Frontal cortex (tissue), 4 donors: ENCODE results near the gene APOBEC3G. TPM values are rescaled to one million over a fixed set of nuclear protein-coding genes. Genes with fewer than 3 reads are reported as not detected.
"Not testable (repeated sequence)": the region's sequence is repeated elsewhere in the genome, so short reads cannot be mapped to it uniquely, and the experiment has no call there.

Experiments
- DNase-seq, 2 donors: peaks; one replicate each; pipeline ENCODE4 v3.0.0; 2012; ENCODE audit warnings: low spot score in 2 of 2
- FAIRE-seq: peaks from 2 replicates; lab custom pipeline; 2012; peaks lifted over from hg19 to GRCh38; lab: Jason Lieb, UNC
- total RNA-seq: library from RNA; depleted of rRNA; stranded (reverse); fragments of >200 nt; gene quantifications from one replicate; pipeline ENCODE4 v1.2.3, GENCODE V29; 2014
- donor health status: control.
- donor health status: control.
- donor health status: control.

APOBEC3G gene
- total RNA-seq, 1 donor from 2014 or later = 0.41 TPM

DNA sequence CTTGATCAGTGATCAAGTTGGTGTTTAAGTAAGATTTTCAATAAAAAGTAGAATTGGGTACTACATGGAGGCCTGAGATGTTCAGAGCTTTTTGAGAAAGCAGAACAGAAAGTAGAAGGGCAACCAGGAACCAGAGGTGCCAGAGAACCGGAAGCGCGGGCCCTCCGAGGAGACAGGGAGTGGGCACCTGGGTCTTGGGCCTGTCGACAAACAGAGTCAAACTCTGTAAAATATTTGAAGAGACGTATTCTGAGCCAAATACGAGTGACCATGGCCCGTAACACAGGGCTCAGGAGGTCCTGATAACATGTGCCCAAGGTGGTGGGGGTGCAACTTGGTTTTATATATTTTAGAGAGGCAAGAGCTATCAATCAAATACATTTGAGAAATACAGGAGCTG lies 13.2 kb upstream of the APOBEC3G start:
- FAIRE-seq, DNase-seq: not testable (repeated sequence)

DNA sequence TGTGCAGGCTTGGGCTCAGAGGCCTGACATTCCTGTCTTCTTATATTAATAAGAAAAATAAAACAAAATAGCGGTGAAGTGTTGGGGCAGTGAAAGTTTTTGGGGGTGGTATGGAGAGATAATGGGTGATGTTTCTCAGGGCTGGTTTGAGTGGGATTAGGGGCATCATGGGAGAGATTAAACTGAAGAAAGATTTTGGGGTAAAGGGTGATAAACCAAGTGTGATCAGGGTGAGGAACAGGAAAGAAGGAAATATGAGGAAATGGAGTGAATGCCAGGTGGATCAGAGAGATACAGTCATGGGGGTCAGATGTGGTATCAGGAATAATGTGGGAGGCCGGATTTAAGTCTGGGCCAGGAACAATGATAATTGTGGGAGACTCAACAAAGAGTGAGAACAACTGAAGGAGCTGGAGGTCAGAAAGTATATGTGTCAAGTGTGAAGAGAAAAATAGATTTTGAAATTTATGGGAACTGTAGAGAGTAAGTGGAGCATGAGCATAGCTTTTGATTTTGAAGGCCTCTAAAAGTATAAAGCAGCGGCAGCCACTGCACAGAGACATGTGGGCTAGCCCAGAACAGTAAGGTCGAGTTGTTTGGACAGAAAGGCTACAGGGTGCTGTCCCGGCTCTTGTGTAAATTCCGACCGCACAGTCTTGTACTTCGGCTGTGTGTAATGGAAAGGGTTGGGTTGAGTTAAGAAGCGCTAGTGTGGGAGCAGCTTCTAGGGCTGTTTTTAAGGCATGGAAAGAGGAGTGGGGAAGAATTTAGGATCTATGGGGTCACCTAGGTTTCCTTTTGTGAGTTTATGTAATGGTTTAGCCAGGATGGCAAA lies 10.4 kb upstream of the APOBEC3G start:
- DNase-seq, FAIRE-seq: not testable (repeated sequence)

DNA sequence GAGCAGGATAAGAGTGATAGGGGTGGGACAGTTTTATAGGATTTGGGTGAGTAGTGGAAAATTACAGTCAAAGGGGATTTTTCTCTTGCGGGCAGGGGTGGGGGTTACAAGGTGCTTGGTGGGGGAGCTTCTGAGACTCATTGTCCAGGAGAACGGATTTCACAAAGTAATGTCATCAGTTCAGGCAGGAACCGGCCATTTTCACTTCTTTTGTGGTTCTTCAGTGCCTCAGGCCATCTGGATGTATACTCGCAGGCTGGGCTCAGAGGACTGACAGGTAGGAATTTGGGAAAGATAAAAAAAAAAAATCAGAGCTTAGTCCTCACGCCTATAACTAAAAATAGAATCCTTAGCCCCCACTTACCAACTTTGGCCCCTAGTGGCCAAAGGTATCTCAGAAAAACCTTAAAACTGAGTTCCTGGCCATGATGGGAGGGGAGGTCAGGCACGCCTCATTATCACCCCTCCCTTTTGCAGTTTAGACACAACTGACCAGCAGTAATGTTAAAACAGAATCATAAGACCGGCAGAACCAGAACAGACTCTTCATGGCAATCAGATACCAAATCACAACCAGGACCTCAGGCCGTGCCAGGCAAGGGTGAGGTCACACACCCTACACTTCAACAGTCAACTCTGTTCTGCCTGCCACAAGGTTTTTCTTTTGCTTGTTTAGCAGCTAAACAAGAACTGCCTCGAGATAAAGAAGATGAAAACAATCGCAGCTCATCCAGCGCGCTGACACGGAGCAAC lies 8.9 kb upstream of the APOBEC3G start:
- DNase-seq = no peak
- no peak for FAIRE-seq

DNA sequence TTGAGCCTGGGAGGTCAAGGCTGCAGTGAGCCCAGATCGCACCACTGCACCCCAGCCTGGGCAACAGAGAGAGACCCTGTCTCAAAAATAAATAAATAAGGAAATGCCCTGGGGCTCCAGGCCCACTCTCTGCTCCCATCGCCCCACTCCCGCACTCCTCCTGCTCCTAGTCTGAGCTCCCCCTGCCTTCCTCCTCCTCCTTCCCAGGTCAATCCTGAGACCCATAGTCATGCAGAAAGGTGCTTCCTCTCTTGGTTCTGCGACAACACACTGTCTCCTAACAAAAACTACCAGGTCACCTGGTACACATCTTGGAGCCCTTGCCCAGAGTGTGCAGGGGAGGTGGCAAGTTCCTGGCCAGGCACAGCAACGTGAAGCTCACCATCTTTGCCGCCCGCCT lies 6.9 kb upstream of the APOBEC3G start:
- FAIRE-seq (no peak), DNase-seq (no peak)

DNA sequence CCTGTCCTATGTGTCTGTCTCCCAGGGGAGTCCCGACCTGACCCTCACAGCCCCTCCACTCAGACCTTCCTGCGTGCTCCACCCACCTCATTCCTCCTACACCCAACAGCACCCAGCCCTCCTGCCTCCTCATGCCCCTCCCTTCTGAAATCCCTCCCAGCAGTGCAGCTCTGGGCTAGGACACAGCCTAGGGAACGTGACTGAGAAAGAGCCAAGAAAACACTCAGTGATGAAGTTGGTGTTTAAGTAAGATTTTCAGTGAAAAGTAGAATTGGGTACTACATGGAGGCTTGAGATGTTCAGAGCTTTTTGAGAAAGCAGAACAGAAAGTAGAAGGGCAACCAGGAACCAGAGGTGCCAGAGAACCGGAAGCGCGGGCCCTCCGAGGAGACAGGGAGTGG lies 4.5 kb upstream of the APOBEC3G start:
- DNase-seq, FAIRE-seq: not testable (repeated sequence)

DNA sequence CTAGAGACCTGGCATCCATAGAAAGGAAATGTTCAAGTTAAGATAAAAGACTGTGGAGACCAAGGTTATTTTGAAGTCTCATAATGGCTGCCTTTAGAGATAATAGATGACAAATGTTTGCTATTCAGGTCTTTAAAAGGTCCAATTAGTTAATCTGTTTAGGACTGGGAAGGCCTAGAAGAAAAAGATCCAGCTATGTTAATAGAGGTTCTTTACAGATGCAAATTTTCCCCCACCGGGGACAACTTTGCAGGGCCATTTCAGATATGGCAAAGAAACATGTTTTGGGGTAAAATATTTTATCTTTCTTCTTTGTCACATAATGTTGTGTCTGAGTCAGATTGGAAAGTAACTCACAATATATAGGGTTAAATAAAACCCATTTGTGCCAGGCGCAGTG lies 3.1 kb upstream of the APOBEC3G start:
- no peak for DNase-seq
- FAIRE-seq = no peak

DNA sequence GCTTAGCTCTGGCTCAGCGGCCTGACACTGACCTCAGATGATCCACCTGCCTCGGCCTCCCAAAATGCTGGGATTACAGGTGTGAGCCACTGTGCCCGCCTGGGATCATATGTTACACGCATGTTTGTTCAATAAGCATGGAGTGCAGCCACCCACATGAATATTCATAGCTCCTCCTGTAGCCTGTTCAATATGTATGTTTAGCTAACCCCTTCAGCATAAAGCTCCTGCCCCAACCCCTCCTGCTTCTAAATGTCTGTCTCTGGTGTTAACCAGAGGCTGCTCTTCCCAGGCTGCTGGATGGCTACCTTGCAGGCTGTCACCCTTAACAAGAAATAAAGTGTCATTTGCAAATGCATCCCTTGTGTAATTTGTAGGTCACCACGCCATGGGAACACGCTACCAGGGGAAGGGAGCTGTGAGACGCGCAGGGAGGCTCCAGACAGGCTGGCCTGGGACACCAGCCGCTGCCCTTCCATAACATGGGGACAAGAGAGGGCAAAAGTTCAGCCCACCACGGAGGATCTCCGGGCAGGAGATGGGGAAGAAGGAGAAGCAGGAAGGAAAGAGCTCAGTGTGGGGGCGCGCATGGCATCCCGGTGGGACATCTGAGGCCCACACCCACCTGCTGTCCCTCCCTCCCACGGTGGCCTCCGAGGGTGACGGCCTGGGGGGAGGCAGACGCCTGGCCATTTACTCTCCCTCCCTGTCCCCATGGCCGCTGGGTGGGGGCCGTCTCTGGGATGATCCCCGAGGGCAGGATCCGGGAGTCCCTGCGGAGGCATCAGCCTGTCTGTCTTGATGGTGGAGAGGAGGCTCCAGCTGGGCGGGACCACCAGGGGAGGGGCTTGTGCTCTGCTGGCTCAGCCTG lies 685 bp upstream of the APOBEC3G start:
- not testable (repeated sequence) for FAIRE-seq, DNase-seq

DNA sequence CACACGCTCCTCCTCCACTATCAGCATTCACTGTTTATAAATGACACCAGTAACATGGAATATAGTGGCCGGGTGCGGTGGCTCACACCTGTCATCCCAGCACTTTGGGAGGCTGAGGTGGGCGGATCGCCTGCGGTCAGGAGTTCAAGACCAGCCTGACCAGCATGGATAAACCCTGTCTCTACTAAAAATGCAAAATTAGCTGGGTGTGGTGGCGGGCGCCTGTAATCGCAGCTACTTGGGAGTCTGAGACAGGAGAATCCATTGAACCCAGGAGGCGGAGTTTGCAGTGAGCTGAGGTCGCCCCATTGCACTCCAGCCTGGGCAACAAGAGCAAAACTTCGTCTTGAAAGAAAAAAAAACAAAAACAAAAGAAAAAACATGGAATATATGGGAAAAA lies 837 bp downstream of the APOBEC3G start:
- FAIRE-seq = not testable (repeated sequence)

DNA sequence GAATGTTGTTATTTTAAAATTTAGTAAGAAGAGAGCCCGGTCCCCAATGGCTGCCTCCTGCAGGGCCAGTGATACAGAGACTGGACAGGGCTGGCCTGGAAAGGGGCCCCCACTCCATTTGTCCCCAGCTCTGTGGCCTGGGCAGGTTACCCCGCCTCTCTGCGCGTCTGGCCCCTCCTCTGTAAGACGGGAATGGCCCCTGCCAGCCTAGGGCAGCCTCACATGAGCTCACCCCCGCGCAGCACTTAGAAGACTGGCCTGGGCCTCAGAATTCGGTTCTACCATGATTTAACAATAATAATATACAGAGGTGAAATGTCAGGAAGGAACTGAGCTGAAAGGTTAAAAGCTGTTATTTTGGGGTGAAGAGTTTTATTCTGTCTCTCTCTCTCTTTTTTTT lies 1.3 kb downstream of the APOBEC3G start:
- no peak for DNase-seq
- no peak for FAIRE-seq

More for the DNA sequence above, 837 bp downstream of the APOBEC3G start:
- DNase-seq = not testable (repeated sequence)

DNA sequence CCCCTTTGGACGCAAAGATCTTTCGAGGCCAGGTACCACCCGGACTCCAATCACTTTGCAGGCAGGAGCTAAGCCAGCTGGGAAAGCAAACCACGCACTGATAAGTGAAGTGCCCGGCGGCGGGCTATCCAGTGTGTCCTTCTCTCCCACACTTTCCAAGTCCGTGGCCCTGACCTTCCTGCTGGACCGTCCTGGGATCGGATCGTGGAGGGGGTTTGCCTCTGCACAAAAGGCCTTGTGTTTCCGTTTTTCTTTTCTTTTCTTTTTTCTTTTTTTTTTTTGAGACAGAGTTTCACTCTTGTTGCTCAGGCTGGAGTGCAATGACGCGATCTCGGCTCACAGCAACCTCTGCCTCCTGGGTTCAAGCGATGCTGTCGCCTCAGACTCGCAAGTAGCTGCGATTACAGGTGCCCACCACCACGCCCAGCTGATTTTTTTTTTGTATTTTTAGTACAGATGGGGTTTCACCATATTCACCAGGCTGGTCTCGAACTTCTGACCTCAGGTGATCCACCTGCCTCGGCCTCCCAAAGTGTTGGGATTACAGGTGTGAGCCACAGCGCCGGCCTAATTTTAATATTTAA lies 2.1 kb downstream of the APOBEC3G start:
- DNase-seq, FAIRE-seq: not testable (repeated sequence)

DNA sequence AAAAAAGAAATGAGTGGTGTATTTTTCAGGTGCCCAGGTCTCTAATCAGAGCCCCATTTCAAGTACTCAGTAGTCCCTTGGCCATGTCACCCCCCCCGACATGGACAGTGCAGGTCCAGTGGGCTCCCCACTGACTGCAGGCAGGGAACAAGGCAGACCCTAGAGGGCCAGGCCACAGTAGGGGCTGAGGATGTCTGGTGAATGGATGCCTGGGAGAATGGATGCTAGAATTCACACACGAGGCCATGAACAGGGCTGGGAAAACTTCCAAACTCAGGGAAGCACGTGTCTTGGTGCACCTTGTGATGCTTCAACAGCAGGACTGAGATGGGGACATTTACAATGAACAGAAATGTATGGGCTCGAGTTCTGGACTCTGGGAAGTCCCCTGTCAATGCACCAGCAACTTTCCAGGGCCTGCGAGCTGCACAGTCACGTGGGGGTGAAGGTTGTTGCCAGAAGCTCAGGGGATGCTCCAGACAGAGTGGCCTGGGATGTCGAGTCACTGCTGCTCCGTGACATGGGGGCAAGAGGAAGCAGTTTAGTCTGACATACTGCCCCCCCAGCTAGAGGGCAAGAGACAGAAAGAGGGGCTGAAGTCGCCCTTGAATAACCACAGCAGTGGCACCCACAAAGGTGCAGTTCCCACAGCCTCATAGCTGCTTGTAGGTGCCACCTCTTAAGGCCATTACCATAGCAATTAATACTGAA lies 3.1 kb downstream of the APOBEC3G start:
- no peak for FAIRE-seq

DNA sequence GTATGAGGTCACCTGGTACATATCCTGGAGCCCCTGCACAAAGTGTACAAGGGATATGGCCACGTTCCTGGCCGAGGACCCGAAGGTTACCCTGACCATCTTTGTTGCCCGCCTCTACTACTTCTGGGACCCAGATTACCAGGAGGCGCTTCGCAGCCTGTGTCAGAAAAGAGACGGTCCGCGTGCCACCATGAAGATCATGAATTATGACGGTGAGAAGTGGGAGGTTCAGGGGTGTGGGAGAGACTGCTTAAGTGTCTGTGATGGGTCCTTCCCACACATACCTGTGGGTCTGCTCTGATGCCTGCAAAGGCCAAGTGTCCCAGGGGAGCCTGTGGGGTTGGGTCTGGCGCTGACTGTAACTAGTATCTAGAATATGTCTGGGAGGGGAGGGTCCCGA lies 3.9 kb downstream of the APOBEC3G start:
- DNase-seq (no peak), FAIRE-seq (no peak)

More for the DNA sequence above, 3.1 kb downstream of the APOBEC3G start:
- no peak for DNase-seq

DNA sequence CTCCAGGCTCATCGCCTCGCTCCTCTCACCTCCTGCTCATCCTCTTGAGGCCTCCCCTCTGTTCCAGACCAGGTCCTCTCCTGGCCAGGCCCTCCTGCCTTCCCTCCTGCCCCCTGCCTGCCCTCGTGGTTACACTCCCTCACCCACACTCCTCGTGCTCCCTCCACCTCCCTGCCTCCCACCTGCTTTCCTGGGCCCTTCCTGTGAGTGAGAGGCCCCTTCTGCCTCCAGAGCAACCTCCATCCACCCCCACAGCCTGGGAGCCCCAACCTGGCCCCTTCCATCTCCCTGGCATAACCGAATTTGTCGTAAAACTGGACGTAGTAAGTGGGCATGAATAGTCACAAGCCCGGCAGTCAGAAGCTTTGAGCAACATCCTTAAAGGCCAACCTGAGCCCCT lies 4.5 kb downstream of the APOBEC3G start:
- FAIRE-seq = no peak

DNA sequence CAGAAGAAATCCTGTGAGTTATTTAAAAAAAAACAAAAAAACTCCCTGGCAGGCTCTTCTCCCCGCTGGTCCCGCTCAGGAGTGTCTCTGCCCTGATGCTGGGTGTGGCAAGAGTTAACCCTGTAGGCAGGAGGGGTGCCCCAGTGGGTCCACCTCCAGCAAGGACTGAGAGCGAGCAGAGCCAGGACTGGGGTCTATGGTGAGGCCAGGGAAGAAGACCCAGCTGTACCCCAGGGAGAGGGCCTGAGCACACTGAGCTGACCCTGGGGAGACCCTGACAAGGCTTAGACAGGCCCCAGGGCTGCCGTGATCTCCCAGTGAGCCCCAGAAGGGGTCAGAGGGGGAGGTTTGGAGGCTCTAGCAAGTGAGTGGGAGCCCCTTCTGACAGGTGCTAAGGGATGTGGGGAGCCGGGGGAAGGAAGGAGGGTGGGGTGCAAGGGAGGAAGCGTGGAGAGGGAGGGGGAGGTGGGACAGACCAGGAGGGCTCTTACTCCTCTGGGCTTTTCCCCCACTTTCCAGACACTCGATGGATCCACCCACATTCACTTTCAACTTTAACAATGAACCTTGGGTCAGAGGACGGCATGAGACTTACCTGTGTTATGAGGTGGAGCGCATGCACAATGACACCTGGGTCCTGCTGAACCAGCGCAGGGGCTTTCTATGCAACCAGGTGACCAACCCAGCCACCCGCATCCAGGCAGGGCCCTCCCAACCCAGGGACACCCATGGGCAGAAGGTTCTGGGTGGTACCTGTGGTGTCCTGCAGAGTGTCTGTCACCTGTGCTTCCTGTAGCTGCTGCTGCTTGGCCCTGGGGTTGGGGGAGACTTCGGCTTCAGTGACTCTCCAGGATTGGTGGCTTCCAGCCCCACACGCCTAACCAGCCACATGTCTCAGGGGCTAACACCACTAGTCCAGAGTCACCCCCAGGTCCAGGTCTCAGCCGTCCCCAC lies 6.4 kb downstream of the APOBEC3G start:
- FAIRE-seq = no peak
- DNase-seq = no peak

More for the DNA sequence above, 4.5 kb downstream of the APOBEC3G start:
- DNase-seq = no peak

DNA sequence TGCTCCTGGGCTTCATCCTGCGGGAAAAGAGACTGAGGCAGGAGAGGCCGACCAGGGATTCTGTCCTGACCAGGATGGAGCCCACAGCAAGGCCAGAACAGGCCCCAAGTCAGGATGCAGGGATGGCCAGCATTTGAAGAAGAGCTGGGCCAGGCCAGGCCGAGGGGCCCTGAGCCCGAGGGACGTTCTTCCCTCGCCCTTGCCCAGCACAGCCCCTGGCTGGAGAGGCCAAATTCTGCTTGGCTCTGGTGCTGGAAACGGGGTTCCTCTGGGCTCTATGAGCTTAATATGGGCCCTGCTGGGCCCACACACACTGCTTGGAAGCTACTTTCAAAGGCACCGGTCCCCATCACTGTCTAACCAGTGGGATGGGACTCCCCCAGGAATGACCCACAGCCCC lies 7.6 kb downstream of the APOBEC3G start:
- no peak for DNase-seq
- no peak for FAIRE-seq

DNA sequence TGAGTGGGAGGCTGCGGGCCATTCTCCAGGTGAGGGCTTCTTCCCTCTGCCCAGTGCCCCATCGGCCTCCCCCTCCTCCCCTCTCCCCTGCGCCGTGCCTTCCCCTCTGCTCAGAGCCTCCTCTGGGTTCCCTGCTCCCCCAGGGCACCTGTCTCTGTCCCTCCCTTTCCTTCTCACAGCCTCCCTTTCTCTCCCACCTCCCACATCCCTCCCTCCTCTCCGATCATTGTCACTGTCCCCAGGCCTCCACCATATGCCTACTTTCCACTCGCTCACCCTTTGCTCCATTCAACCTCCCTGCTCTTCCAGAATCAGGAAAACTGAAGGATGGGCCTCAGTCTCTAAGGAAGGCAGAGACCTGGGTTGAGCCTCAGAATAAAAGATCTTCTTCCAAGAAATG lies 10.0 kb downstream of the APOBEC3G start:
- DNase-seq (no peak), FAIRE-seq (no peak)

DNA sequence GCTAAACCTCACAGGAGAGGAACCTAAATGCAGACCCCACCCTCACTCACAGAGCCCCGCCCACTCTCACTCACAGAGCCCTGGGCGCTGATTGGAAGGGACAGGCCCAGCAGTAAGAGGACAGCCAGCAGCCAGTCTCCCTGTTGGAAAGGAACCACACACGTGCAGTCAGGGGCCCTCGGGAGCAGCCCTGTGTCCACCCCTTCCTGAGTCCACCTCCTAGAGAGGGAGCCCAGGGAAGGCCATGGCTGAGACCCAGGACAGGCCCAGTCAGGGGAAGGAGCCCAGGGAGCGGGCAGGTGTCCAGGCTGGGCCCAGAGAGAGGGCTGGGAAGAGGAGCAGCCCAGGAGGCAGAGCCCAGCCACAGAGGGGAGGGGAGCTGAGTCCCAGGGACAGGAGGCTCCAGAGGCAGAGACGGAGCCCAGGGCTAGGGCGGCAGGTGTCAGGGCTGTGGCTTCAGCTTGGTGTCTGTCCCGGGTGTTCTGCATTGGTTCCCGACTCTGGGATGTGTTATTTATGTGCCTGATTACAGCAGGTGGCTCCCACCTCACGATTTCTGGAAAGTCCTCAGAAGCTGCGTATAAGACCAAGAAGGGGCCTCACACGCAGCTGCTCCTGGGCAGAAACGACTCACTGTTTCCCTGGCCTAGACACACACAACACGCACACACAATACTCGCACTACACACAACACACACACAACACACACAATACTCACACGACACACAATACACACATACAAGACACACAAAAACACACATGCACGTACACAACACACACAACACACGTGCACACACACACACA lies 11.0 kb downstream of the APOBEC3G start:
- FAIRE-seq (no peak), DNase-seq (no peak)
